ENCODE results near the gene RBM20. TPM values are rescaled to one million over a fixed set of nuclear protein-coding genes. Genes with fewer than 3 reads are reported as not detected.
"Not testable (repeated sequence)": the region's sequence is repeated elsewhere in the genome, so short reads cannot be mapped to it uniquely, and the experiment has no call there.

The RBM20 gene
- total and polyA plus RNA-seq, 5 donors = 34.3 to 92.0 (median 66.6) TPM

DNA sequence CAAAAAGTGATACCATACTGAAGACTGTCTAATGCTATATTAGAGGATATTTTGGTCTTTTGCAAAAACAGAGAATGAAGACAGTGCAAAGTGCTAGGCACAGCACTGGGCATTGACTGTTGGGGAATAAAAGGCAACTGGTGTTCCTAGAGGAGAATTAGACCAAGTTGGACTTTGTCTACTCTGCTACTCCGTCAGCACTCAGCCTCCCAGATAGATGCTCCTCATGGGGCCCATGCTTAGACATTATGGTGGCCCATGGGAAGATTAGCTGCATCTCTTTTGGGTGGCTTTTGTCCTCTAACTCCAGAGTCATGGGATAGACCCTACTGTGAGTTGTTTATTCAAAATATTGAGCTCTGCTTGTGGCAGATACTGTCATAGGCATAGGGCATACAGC lies 113.5 kb downstream of the RBM20 start:
- DNase-seq (no peak), ATAC-seq (no peak)
- no peaks in the 10 kb centered on the region for H3K9me3 ChIP-seq (ENCODE audit: control insufficient read depth, low read length)
- no peaks in the 10 kb centered on the region for H3K27me3 ChIP-seq (ENCODE audit: control insufficient read depth, insufficient read depth)
- peaks cover 15% of the 10 kb centered on the region for H3K4me1 ChIP-seq (ENCODE audit: control insufficient read depth, insufficient read depth, low read length)
- WGBS = 46% methylated on average over 1 of the region's 1 CpG
- intact Hi-C loops (cut with DNase I) = no loop called here
- H3K27ac ChIP-seq (ENCODE audit: low read length) = peak overlapping the region; percentile 30
- H3K4me3 ChIP-seq (ENCODE audit: low read length) = no peak overlapping the region

DNA sequence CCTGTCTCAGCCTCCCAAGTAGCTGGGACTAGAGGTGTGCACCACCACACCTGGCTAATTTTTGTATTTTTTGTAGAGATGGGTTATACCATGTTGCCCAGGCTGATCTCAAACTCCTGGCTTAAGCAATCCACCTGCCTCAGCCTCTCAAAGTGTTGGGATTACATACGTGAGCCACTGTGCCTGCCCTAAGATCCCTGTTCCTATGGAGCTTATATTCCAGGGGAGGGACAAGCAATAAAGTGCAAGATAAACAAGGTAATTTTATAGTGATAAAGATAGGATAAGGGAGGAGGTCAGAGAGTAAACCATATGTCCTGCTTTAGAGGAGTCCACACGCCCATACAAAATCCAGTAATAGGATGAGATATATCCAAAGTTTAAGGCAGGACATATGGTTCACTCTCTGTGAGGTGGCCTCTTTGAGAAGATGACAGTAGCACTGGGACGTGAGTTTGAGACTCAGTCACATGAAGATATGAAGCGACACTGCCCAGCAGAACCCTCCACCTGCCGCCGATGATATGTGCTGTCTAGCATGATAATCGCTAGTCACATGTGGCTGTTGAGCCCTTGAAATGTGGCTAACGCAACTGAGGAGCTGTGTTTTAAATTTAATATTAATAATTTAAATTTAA lies 114.1 kb downstream of the RBM20 start:
- H3K4me3 ChIP-seq (ENCODE audit: low read length) = no peak overlapping the region
- H3K27me3 ChIP-seq (ENCODE audit: control insufficient read depth, insufficient read depth) = no peaks in the 10 kb centered on the region
- 72% methylated on average over 8 of the region's 8 CpGs for WGBS
- no peak for ATAC-seq
- H3K9me3 ChIP-seq (ENCODE audit: control insufficient read depth, low read length) = no peaks in the 10 kb centered on the region
- intact Hi-C loops (cut with DNase I) = no loop called here
- H3K27ac ChIP-seq (ENCODE audit: low read length) = peak overlapping the region; percentile 90
- peaks cover 15% of the 10 kb centered on the region for H3K4me1 ChIP-seq (ENCODE audit: control insufficient read depth, insufficient read depth, low read length)
- DNase-seq = no peak

DNA sequence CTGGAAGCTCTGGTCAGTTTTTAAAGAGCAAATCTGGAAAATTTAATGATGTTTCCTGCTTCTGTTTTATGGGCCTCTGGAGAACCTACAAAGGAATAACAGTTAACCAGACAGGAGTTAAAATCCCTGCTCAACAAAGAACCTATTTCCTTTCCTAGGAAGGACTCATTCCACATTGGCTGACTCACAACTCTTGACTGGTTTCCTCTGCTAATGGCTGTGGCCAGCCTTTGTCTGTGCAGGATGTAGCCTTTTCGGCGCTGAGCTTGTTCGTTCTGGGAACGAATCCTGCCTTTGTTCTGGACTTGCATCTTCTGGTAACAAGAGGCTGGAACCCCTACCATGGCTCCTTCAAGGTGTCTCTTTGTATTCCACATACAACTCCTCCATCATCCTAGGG lies 114.8 kb downstream of the RBM20 start:
- H3K4me1 ChIP-seq (ENCODE audit: control insufficient read depth, insufficient read depth, low read length) = peaks cover 15% of the 10 kb centered on the region
- WGBS = 54% methylated on average over 4 of the region's 4 CpGs
- H3K27me3 ChIP-seq (ENCODE audit: control insufficient read depth, insufficient read depth) = no peaks in the 10 kb centered on the region
- no peak overlapping the region for H3K4me3 ChIP-seq (ENCODE audit: low read length)
- intact Hi-C loops (cut with DNase I) = no loop called here
- peak overlapping the region; percentile 79 for H3K27ac ChIP-seq (ENCODE audit: low read length)
- no peak for DNase-seq
- H3K9me3 ChIP-seq (ENCODE audit: control insufficient read depth, low read length) = no peaks in the 10 kb centered on the region
- ATAC-seq = peak in 1 of 2 donors; percentile 57

DNA sequence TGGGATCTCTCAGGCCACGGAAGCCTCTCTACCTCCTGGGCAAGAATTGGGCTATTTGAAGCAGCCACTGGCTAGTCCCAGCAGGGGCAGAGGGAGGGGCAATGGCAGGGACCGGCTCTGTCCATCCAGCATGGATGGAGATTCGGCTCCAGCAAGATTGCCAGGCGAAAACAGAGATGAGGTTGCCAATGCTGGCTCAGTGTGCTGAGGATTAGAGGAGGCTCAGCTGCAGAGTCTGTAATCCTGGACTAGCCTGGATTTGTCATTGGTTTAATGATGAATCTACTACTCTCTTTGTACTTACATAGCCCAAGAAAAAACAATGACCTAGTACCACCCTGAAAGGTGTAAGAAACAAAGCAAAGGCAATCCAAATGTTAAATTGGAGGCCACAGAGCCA lies 115.4 kb downstream of the RBM20 start:
- intact Hi-C loops (cut with DNase I) = no loop called here

DNA sequence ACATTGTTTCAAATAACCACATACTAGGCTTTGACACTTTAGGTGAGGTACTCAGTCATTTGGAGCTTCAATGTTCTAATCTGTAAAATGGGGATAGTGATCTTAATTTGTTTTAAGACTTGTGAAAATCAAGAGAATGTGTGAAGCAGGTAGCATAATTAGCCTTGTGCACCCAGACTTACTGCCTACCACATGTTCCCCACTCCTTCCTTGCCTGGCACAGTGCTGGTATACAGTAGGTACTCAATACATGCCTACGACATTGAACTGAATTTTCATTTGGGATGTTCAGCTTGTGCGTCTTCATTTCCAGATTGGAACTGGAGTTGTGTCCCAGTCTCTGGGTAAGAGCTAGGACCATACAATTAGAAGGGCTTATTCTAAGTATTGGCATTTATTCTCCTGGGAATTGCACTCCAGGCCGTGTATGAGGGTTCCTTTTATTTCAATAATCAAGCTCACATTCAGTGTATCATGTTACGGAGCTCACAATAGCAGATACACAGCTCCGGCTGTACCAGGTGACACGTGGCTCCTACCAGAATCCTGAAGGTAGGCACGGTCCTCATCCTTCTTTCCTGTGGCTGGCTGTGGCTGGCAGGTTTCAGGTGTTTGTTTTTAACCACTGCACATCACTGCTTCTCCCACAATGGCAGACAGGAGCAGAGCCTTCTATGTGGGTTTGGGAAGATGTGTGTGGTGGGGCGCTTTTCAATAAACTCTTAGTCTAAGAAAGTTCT lies 118.1 kb downstream of the RBM20 start:
- intact Hi-C loops (cut with DNase I) = no loop called here
- Histone ChIP-seq H3K4me3 (ENCODE audit: low read length) (no peak overlapping the region), H3K27ac (ENCODE audit: low read length) (peak overlapping the region; percentile 91), H3K27me3 (ENCODE audit: control insufficient read depth, insufficient read depth) (no peaks in the 10 kb centered on the region), H3K9me3 (ENCODE audit: control insufficient read depth, low read length) (no peaks in the 10 kb centered on the region), H3K4me1 (ENCODE audit: control insufficient read depth, insufficient read depth, low read length) (peaks cover 7% of the 10 kb centered on the region)
- 77% methylated on average over 8 of the region's 8 CpGs for WGBS
- ATAC-seq (no peak), DNase-seq (no peak)

More for the DNA sequence above, 115.4 kb downstream of the RBM20 start:
- no peak for ATAC-seq
- 54% methylated on average over 4 of the region's 4 CpGs for WGBS
- Histone ChIP-seq H3K4me1 (ENCODE audit: control insufficient read depth, insufficient read depth, low read length) (peaks cover 15% of the 10 kb centered on the region), H3K27ac (ENCODE audit: low read length) (peak overlapping the region; percentile 79), H3K4me3 (ENCODE audit: low read length) (no peak overlapping the region), H3K27me3 (ENCODE audit: control insufficient read depth, insufficient read depth) (no peaks in the 10 kb centered on the region), H3K9me3 (ENCODE audit: control insufficient read depth, low read length) (no peaks in the 10 kb centered on the region)
- no peak for DNase-seq

DNA sequence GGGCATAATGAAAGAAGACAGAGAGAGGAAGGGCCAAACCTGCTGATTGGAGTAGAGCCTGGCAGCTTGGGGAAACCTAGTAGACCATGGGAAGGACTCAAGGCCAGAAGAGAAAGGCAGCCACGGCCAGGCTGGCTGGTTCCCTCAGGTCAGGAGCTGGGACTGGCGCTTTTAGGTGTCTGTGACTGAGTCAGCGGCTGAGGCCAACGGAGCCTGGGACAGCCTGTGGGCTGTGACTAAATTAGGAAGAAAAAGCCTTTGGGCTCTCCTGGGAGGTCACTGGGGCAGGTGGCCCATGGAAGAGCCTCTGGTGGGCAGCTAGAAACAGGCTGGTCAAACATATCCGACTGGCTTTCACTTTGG lies 118.7 kb downstream of the RBM20 start:
- 64% methylated on average over 5 of the region's 5 CpGs for WGBS
- ATAC-seq = peak; percentile 65 to 68
- peak; percentile 38 to 73 (median 67) for DNase-seq
- H3K4me1 ChIP-seq (ENCODE audit: control insufficient read depth, insufficient read depth, low read length) = peaks cover 7% of the 10 kb centered on the region
- H3K9me3 ChIP-seq (ENCODE audit: control insufficient read depth, low read length) = no peaks in the 10 kb centered on the region
- peak overlapping the region; percentile 91 for H3K27ac ChIP-seq (ENCODE audit: low read length)
- no peaks in the 10 kb centered on the region for H3K27me3 ChIP-seq (ENCODE audit: control insufficient read depth, insufficient read depth)
- H3K4me3 ChIP-seq (ENCODE audit: low read length) = no peak overlapping the region
- intact Hi-C loops (cut with DNase I) = no loop called here

DNA sequence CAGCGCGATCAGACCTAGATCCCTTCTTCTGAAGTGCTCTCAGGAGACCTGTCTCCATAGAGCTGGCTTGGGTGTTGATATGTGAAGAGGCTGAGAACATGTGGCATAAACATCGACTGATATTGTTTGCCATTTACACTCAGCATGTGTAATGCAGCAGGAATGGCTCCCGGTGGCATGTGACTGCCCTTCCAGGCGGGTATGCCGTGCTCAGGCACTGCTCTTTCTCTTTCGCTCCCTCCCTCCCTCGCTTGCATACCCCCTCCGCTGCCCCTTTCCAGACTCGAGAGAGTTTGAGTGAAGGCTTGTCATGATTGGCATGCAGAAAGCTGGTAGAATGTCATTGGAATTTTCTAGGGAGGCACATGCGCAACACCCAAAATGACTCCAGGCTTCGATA lies 120.2 kb downstream of the RBM20 start:
- H3K27ac ChIP-seq (ENCODE audit: low read length) = peak overlapping the region; percentile 91
- no peaks in the 10 kb centered on the region for H3K9me3 ChIP-seq (ENCODE audit: control insufficient read depth, low read length)
- H3K4me3 ChIP-seq (ENCODE audit: low read length) = no peak overlapping the region
- 58% methylated on average over 12 of the region's 12 CpGs for WGBS
- intact Hi-C loops (cut with DNase I) = no loop called here
- DNase-seq (peak; percentile 36 to 80 (median 78)), ATAC-seq (peak; percentile 84 to 90)
- H3K27me3 ChIP-seq (ENCODE audit: control insufficient read depth, insufficient read depth) = no peaks in the 10 kb centered on the region
- H3K4me1 ChIP-seq (ENCODE audit: control insufficient read depth, insufficient read depth, low read length) = peaks cover 2% of the 10 kb centered on the region

DNA sequence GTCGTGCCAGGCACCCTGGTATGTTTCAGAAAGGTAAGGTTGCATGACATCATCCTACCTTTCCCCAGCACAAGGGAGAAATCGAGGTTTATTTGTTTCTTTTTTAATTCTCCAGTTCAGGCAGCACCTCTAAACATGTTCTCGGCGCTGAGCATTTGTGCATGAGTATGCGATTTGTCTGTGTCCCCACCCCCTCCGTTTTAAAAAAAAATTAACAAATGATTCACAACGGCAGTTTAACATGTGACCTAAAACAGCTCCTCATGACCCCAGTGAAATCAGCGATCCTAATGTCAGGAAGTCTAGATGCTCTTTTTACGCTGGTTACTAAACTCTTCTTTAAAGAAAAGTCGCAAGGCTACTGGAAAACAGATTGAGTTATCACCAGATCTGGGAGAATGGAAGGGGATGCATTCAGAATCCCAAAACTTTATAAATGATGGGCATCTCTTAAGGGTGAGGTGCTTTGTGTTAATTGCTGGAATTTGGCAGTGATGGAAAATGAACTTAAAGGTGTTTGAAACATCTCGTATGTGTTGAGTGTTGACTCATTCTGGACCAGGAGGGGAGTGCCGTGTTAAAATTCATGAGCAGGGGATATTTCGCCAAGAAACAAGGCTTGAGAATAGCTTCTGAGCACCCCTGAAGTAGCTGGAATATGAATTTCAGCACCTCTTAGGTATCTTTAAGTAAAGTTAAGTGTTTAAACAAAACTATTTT lies 120.8 kb downstream of the RBM20 start:
- whole genome bisulfite sequencing = 60% methylated on average over 13 of the region's 13 CpGs
- H3K4me3 ChIP-seq (ENCODE audit: low read length) = peak overlapping the region; percentile 54
- intact Hi-C loops (cut with DNase I) = no loop called here
- H3K4me1 ChIP-seq (ENCODE audit: control insufficient read depth, insufficient read depth, low read length) = no peaks in the 10 kb centered on the region
- H3K27ac ChIP-seq (ENCODE audit: low read length) = peak overlapping the region; percentile 89
- peak in 1 of 2 donors; percentile 13 for ATAC-seq
- no peak for DNase-seq
- H3K27me3 ChIP-seq (ENCODE audit: control insufficient read depth, insufficient read depth) = no peaks in the 10 kb centered on the region
- H3K9me3 ChIP-seq (ENCODE audit: control insufficient read depth, low read length) = no peaks in the 10 kb centered on the region

DNA sequence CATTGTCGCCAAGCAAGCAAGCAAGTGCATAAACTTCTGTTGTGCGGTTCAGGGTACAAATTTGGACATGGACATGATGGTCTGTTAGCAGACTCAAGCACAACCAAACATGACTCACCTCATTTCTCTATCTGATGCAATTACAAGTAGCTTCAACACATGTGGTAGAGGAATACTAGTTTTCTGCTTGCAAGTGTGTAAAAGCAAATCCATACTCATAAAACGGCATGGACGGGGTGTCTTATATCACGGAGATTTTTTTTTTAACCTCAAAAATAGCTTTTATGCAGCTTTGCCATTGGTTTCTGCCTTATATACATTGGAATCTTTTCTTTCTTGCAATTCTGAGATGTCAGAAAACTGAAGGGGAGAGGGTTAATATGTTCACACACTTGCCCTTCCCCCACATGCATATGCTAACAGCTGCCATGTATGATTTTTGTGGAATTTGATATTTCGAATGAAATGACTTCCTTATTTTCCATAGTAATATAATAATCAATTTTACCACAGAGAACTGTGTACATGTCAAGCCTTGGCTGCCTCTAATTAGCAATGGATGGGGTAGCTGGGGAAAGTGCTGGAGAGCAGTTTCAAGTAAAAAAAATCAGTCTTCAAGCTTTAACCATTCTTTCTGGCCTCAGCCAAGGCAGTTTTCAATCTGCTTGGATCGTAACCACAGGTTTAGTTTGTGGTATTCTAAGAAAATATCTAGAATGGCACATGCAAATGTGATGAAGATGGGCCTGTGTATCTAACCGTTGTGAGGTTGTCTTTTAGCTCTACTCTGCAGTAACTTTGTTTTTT lies 121.6 kb downstream of the RBM20 start:
- ATAC-seq = peak in 1 of 2 donors; percentile 27
- Histone ChIP-seq H3K4me3 (ENCODE audit: low read length) (peak overlapping the region; percentile 54), H3K27ac (ENCODE audit: low read length) (peak overlapping the region; percentile 89), H3K27me3 (ENCODE audit: control insufficient read depth, insufficient read depth) (no peaks in the 10 kb centered on the region), H3K9me3 (ENCODE audit: control insufficient read depth, low read length) (no peaks in the 10 kb centered on the region), H3K4me1 (ENCODE audit: control insufficient read depth, insufficient read depth, low read length) (no peaks in the 10 kb centered on the region)
- no peak for DNase-seq
- intact Hi-C loops (cut with DNase I) = no loop called here
- WGBS = 61% methylated on average over 8 of the region's 8 CpGs

DNA sequence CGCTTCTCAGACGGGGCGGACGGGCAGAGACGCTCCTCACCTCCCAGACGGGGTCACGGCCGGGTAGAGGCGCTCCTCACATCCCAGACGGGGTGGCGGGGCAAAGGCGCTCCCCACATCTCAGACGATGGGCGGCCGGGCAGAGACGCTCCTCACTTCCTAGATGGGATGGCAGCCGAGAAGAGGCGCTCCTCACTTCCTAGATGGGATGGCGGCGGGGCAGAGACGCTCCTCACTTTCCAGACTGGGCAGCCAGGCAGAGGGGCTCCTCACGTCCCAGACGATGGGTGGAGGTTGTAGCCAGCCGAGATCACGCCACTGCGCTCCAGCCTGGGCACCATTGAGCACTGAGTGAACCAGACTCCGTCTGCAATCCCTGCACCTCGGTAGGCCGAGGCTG lies 123.5 kb downstream of the RBM20 start:
- ATAC-seq; H3K9me3 ChIP-seq (ENCODE audit: control insufficient read depth, low read length); DNase-seq; H3K27me3 ChIP-seq (ENCODE audit: control insufficient read depth, insufficient read depth); intact Hi-C loops (cut with DNase I); H3K4me3 ChIP-seq (ENCODE audit: low read length); H3K4me1 ChIP-seq (ENCODE audit: control insufficient read depth, insufficient read depth, low read length): not testable (repeated sequence)
- 93% methylated on average over 25 of the region's 29 CpGs for WGBS
- H3K27ac ChIP-seq (ENCODE audit: low read length) = peak overlapping the region; percentile 42

Measured in right cardiac atrium (tissue), 5 donors.